GM18873 (cell line): ENCODE results near the gene CALY.

ENCODE experiments used
- ATAC-seq: cut with Tn5 transposase; IDR thresholded peaks from one replicate; pipeline ENCODE4 v1.9.1; 2021; ENCODE audit warnings: mild to moderate bottlenecking, moderate library complexity, moderate number of reproducible peaks; ENCODE audit not compliant: unreplicated experiment, low FRiP score

The CALY gene

GRCh38 chr10:133366751-133367150 is 30.1 kb upstream of the CALY start:
- no peak for ATAC-seq

GRCh38 chr10:133366130-133366478 is 29.4 kb upstream of the CALY start:
- ATAC-seq, result no peak

- no peak for ATAC-seq
Observed at GRCh38 chr10:133365461-133366129, 28.9 kb upstream of the CALY start.

- ATAC-seq, result no peak
Observed at GRCh38 chr10:133364645-133365431, 28.1 kb upstream of the CALY start.

- no peak for ATAC-seq
Observed at GRCh38 chr10:133362846-133363245, 26.1 kb upstream of the CALY start.

GRCh38 chr10:133361773-133362441 is 25.2 kb upstream of the CALY start:
- no peak for ATAC-seq

GRCh38 chr10:133361227-133361626 is 24.5 kb upstream of the CALY start:
- ATAC-seq, result no peak

- ATAC-seq, result no peak
Observed at GRCh38 chr10:133359972-133360610, 23.4 kb upstream of the CALY start.

GRCh38 chr10:133359554-133359971 is 22.9 kb upstream of the CALY start:
- no peak for ATAC-seq

- no peak for ATAC-seq
Observed at GRCh38 chr10:133358925-133359310, 22.2 kb upstream of the CALY start.

- no peak for ATAC-seq
Observed at GRCh38 chr10:133358162-133358924, 21.6 kb upstream of the CALY start.

- peak; percentile 50 for ATAC-seq
Observed at GRCh38 chr10:133357285-133358161, 20.8 kb upstream of the CALY start, which contains the start of gene FUOM. FUOM (minus strand) TSS chr10:133358019; CDS start chr10:133358007, 12 bp downstream.

GRCh38 chr10:133356549-133357284 is 20.0 kb upstream of the CALY start:
- no peak for ATAC-seq

- ATAC-seq, result no peak
Observed at GRCh38 chr10:133355991-133356390, 19.3 kb upstream of the CALY start.

- ATAC-seq, result no peak
Observed at GRCh38 chr10:133355266-133355665, 18.6 kb upstream of the CALY start.

- no peak for ATAC-seq
Observed at GRCh38 chr10:133354672-133355240, 18.1 kb upstream of the CALY start.

- no peak for ATAC-seq
Observed at GRCh38 chr10:133353988-133354605, 17.4 kb upstream of the CALY start.
